Fibroblast of lung (primary cell): ENCODE results near the gene NUP107.

Experiments
- EZH2 ChIP-seq: IDR thresholded peaks from 2 replicates; pipeline ENCODE4 v1.5.1; 2012; ENCODE audit warnings: low read length, control low read depth, mild to moderate bottlenecking; ENCODE audit errors: missing control alignments
- TF ChIP-seq, protein P1 (sequence below), 2 donors: IDR thresholded peaks in 1 of 2; conservative IDR thresholded peaks in 1 of 2; 1 replicate in 1 of 2; 2 replicates in 1 of 2; pipeline ENCODE4 v1.5.1; 2011 to 2012; ENCODE audit warnings: low read length in 2 of 2, control low read depth in 1 of 2, inconsistent platforms in 1 of 2, low read depth in 1 of 2, mild to moderate bottlenecking in 1 of 2

DNA sequence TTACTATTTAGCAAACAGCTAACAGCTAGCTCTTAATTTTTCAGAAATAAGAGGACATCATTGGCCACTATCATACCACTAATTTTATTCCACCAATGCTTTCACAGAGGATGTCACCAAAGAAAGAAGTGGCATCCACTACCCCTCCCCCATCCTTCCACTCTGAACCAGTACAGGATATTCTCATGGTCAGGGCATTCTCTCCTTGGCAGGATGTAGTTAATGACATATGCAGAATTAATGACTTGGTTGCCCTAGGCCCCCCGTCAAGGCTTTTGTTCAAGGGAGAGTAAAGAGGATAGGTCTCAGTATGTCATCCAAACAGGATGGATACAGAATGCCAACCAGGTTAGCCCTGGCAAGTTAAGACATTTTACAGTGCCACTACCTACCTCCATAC is 18.9 kb upstream of the NUP107 start:
- TF ChIP-seq, protein P1, sequence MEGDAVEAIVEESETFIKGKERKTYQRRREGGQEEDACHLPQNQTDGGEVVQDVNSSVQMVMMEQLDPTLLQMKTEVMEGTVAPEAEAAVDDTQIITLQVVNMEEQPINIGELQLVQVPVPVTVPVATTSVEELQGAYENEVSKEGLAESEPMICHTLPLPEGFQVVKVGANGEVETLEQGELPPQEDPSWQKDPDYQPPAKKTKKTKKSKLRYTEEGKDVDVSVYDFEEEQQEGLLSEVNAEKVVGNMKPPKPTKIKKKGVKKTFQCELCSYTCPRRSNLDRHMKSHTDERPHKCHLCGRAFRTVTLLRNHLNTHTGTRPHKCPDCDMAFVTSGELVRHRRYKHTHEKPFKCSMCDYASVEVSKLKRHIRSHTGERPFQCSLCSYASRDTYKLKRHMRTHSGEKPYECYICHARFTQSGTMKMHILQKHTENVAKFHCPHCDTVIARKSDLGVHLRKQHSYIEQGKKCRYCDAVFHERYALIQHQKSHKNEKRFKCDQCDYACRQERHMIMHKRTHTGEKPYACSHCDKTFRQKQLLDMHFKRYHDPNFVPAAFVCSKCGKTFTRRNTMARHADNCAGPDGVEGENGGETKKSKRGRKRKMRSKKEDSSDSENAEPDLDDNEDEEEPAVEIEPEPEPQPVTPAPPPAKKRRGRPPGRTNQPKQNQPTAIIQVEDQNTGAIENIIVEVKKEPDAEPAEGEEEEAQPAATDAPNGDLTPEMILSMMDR (conservative IDR thresholded peaks at IDR 0.05 in 1 of 2, IDR thresholded peaks at IDR 0.05 in 1 of 2; ENCODE audit: low read depth in 1 of 2, low read length in 2 of 2): no peak
- no peak for TF ChIP-seq EZH2
